Suprapubic skin (tissue), 3 donors: ENCODE results near the gene MTFR1L.

Source experiments
- CTCF ChIP-seq, 2 donors: fragments of 200-600 bp in 1 of 2; fragments of 450-650 bp in 1 of 2; sonication (generic) in 1 of 2; IDR thresholded peaks; one replicate each; pipeline ENCODE4 v1.5.1; 2016 to 2019; ENCODE audit warnings: antibody characterized with exemption in 2 of 2, mild to moderate bottlenecking in 1 of 2, moderate library complexity in 1 of 2
- POLR2A ChIP-seq, 2 donors: fragments of 450-650 bp; IDR thresholded peaks; one replicate each; pipeline ENCODE4 v1.6.1; 2017; ENCODE audit warnings: antibody characterized with exemption in 2 of 2, mild to moderate bottlenecking in 2 of 2, moderate library complexity in 2 of 2

GRCh38 chr1:25804244-25804963 lies 15.3 kb upstream of the MTFR1L start:
- no peak for TF ChIP-seq POLR2A (IDR thresholded peaks at IDR 0.05)
- no peak for TF ChIP-seq CTCF (IDR thresholded peaks at IDR 0.05)
